Heart right ventricle (tissue), 16 donors: Measurements from ENCODE around the gene MADD. TPM values are rescaled to one million over a fixed set of nuclear protein-coding genes. Genes with fewer than 3 reads are reported as not detected.

Experiments used
- ATAC-seq, 8 donors: fragments of 200-7000 bp; cut with Tn5 transposase; one replicate each; pipeline ENCODE4 v1.9.1; 2020; ENCODE audit warnings: mild to moderate bottlenecking in 8 of 8, moderate library complexity in 8 of 8, moderate number of reproducible peaks in 1 of 8
- DNase-seq, 2 donors: peaks; one replicate each; pipeline ENCODE4 v3.0.0-alpha.2; 2020
- H3K27ac ChIP-seq, 10 donors: fragments of 200-600 bp; sonication (generic) in 2 of 10; one replicate each; pipeline versions ENCODE4 v1.5.0 to v1.8.0; 2020 to 2022; ENCODE audit warnings: mild to moderate bottlenecking in 3 of 10
- H3K27me3 ChIP-seq, 7 donors: fragments of 200-600 bp; one replicate each; pipeline ENCODE4 v1.8.0; 2021 to 2022; ENCODE audit warnings: mild to moderate bottlenecking in 2 of 7
- H3K36me3 ChIP-seq, 9 donors: fragments of 200-600 bp; sonication (generic) in 1 of 9; one replicate each; pipeline versions ENCODE4 v1.5.0 to v1.8.0; 2020 to 2022; ENCODE audit warnings: mild to moderate bottlenecking in 2 of 9
- H3K4me1 ChIP-seq, 9 donors: fragments of 200-600 bp; sonication (generic) in 1 of 9; one replicate each; pipeline versions ENCODE4 v1.5.0 to v1.8.0; 2020 to 2022; ENCODE audit warnings: mild to moderate bottlenecking in 4 of 9
- H3K4me3 ChIP-seq, 10 donors: fragments of 200-600 bp; sonication (generic) in 2 of 10; one replicate each; pipeline versions ENCODE4 v1.5.0 to v1.8.0; 2020 to 2022; ENCODE audit warnings: mild to moderate bottlenecking in 7 of 10, moderate library complexity in 2 of 10
- H3K9me3 ChIP-seq, 11 donors: fragments of 200-600 bp in 10 of 11; sonication (generic) in 2 of 11; one replicate each; pipeline versions ENCODE4 v1.5.0 to v1.8.0; 2013 to 2022; ENCODE audit warnings: mild to moderate bottlenecking in 2 of 11, control low read depth in 1 of 11, moderate library complexity in 1 of 11
- CTCF ChIP-seq, 9 donors: fragments of 200-600 bp; sonication (generic) in 2 of 9; IDR thresholded peaks; one replicate each; pipeline versions ENCODE4 v1.5.0 to v1.8.0; 2021 to 2022; ENCODE audit warnings: antibody characterized with exemption in 9 of 9, mild to moderate bottlenecking in 5 of 9, moderate library complexity in 1 of 9
- WGBS, 2 donors: extraction: QIAGEN DNeasy Blood & Tissue Kit; methylation state at CpG; one replicate each; pipeline ENCODE4 v1.1.7; 2013; ENCODE audit warnings: inconsistent platforms in 1 of 2; 5-methylcytosine and 5-hydroxymethylcytosine counted together
- intact Hi-C, 10 donors: fragments of 100-400 bp; cut with DNase I; formaldehyde crosslinking; loops; one replicate each; pipeline versions ENCODE4 v1.11.1 to v1.14.2; 2022
- polyA plus RNA-seq, 2 donors: library from polyadenylated mRNA; stranded (reverse); fragments of 200-250 nt; gene quantifications; one replicate each; pipeline ENCODE4 v1.2.3, GENCODE V29; 2013
- total RNA-seq, 10 donors: library from RNA; stranded (reverse); fragmentation: NEBNext Ultra II Directional in 3 of 10; extraction: Animal tissue kit (Norgen Biotek cat#: 25700) in 3 of 10; gene quantifications; one replicate each; pipeline versions ENCODE4 v1.2.1 to v1.2.4, GENCODE V29; 2021 to 2023
- donor health status: Arrhythmogenic right ventricular cardiomyopathy.
- donor health status: ischemic (EF 13 %, LVEDD 7.1; RV severe dilation, severe dysfunction).
- donor health status: healthy with polysubstance abuse.
- donor health status: DM: no; HTN: yes; CAD: no.
- donor health status: DM: no; HTN: no; CAD: no.
- donor health status: ischemic (EF 25% LVEDD 6.9; RV normal size, moderate dysfunction).
- donor health status: ischemic (EF 25% LVEDD 5.7; RV mildly dilated, moderate dysfunction).
- donor health status: healthy.
- donor health status: DM: yes; HTN: yes; CAD: no.
- donor health status: Ischemic cardiomyopathy.
- donor health status: ischemic (EF 35%, LVEDD 5.7; RV mildly dilated, moderate dysfunction).
- donor health status: nonischemic (EF 11% LVEDD 7.7; RV severe dilation, severe dysfunction).
- donor health status: DM: yes; HTN: yes; CAD: no.
- donor health status: PGD.
- donor health status: ischemic (EF 29% LVEDD 5.4; RV normal size, mild dysfunction).
- donor health status: nonischemic (EF 23%, LVEDD 6.1; RV moderate dilation, normal function).

Gene MADD
- total and polyA plus RNA-seq, 12 donors, result 23.8 to 54.8 (median 35.4) TPM

DNA sequence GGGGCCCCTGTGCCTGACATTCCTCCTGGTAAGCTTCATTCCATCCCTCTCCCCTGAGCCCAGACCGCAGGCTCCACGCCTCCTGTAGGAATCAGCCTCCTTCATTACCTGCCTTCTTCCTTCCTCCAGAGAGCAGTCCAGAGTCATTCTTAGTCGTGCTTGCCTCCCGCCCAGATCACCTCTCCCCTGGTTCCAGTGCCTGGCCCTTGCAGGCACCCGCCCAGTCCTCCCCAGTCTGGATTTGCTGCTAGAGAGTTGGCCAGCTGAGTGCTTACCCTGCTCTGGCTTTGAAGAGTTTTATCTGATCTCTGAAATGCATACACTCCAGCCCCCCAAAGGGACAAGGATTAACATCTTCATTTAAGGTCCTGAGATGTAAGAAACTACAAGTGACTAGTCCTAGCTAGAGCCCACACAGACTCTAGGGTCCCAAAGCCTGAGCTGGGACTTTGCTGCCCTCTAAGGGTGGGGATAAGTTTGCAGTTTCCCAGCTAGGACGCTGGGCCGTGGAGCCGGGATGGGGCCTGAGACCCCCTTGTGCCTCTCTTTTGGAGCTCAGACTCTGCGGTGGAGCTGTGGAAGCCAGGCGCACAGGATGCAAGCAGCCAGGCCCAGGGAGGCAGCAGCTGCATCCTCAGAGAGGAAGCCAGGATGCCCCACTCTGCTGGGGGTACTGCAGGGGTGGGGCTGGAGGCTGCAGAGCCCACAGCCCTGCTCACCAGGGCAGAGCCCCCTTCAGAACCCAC is 10.5 kb upstream of the MADD start:
- no peaks in the 10 kb centered on the region for H3K27me3 ChIP-seq
- peak in 6 of 8 donors; percentile 24 to 51 (median 40) for ATAC-seq
- peak overlapping the region in 7 of 10 donors; percentile 19 to 88 (median 83) for H3K27ac ChIP-seq
- intact Hi-C loops, result loop anchor here in 7 of 10 donors (2.0 to 5.0 kb wide), 5 partner anchors 42 to 98 kb away; partner anchors contain the start of gene ARFGAP2 (in 6 of the 7)
- 33 to 40% methylated on average over 10 of the region's 10 CpGs for WGBS, 2 donors
- peak; percentile 62 to 78 (median 73) for TF ChIP-seq CTCF (IDR thresholded peaks at IDR 0.05)
- peaks cover 0 to 30% (median 0%) of the 10 kb centered on the region in 9 donors for H3K36me3 ChIP-seq
- no peaks in the 10 kb centered on the region for H3K9me3 ChIP-seq
- peaks cover 24 to 63% (median 55%) of the 10 kb centered on the region in 9 donors for H3K4me1 ChIP-seq
- DNase-seq, result peak in 1 of 2 donors; percentile 45
- peak overlapping the region in 6 of 10 donors; percentile 11 to 53 (median 49) for H3K4me3 ChIP-seq

DNA sequence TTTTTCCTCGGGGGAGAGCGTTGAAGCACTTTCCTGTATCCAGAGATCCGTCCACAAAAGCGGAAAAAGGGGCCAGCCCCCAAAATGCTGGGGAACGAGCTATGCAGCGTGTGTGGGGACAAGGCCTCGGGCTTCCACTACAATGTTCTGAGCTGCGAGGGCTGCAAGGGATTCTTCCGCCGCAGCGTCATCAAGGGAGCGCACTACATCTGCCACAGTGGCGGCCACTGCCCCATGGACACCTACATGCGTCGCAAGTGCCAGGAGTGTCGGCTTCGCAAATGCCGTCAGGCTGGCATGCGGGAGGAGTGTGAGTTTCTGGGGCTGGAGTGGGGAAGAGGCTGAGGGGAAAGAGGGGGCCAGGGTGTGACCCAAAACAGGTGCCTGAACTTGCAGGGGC is 9.6 kb upstream of the MADD start:
- DNase-seq (no peak), ATAC-seq (no peak)
- Histone ChIP-seq H3K27me3 (no peaks in the 10 kb centered on the region), H3K36me3 (peaks cover 0 to 34% (median 0%) of the 10 kb centered on the region in 9 donors), H3K4me3 (no peak overlapping the region), H3K9me3 (no peaks in the 10 kb centered on the region), H3K4me1 (peaks cover 17 to 58% (median 49%) of the 10 kb centered on the region in 9 donors), H3K27ac (peak overlapping the region in 1 of 10 donors; percentile 88)
- WGBS, 2 donors, result 91 to 93% methylated on average over 19 of the region's 19 CpGs
- no peak for TF ChIP-seq CTCF (IDR thresholded peaks at IDR 0.05)
- intact Hi-C loops, result loop anchor here in 4 of 10 donors (5.0 to 10.0 kb wide), 4 partner anchors 38 to 97 kb away; partner anchors contain the start of gene ARFGAP2 (in 2 of the 4)

DNA sequence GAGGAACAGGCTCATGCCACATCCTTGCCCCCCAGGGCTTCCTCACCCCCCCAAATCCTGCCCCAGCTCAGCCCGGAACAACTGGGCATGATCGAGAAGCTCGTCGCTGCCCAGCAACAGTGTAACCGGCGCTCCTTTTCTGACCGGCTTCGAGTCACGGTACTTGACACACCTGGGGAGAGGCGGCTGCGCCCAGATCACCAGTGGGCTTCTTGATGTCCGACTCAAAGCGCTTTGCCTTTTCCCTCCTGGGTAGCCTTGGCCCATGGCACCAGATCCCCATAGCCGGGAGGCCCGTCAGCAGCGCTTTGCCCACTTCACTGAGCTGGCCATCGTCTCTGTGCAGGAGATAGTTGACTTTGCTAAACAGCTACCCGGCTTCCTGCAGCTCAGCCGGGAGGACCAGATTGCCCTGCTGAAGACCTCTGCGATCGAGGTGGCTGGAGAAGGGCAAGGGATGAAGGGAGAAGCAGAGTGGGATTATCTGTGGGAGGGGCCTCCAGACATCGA is 8.6 kb upstream of the MADD start:
- Histone ChIP-seq H3K36me3 (peaks cover 0 to 38% (median 3%) of the 10 kb centered on the region in 9 donors), H3K27me3 (no peaks in the 10 kb centered on the region), H3K4me3 (no peak overlapping the region), H3K9me3 (no peaks in the 10 kb centered on the region), H3K27ac (no peak overlapping the region), H3K4me1 (peaks cover 12 to 51% (median 42%) of the 10 kb centered on the region in 9 donors)
- ATAC-seq, result no peak
- DNase-seq, result no peak
- WGBS, 2 donors, result 88 to 89% methylated on average over 22 of the region's 22 CpGs
- no peak for TF ChIP-seq CTCF (IDR thresholded peaks at IDR 0.05)
- intact Hi-C loops, result loop anchor here in 4 of 10 donors (5.0 to 10.0 kb wide), 4 partner anchors 39 to 96 kb away; partner anchors contain the start of gene ARFGAP2 (in 2 of the 4)

DNA sequence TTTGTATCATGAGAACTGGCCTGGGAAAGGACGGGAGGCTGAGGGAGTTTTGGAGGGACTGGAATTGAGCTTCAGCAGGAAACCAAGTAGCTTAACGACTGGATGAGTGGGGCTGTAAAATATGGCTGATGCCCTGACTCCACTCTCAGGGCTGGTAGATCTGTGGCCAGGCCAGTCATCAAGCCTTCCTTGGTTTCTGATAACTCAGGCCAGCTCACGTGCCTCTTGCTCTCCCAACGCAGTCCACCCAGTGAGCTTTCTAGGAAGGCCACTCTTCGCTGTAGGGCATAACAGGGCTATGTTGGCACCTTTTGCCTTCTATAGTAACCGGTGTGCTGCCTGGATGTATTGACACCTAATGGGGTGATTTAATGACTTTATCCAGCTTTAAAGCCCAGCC is 5.8 kb upstream of the MADD start:
- no peak for TF ChIP-seq CTCF (IDR thresholded peaks at IDR 0.05)

More for the DNA sequence above, 5.8 kb upstream of the MADD start:
- WGBS, 2 donors, result 91 to 98% methylated on average over 6 of the region's 6 CpGs
- no peak overlapping the region for H3K27ac ChIP-seq
- no peaks in the 10 kb centered on the region for H3K9me3 ChIP-seq
- H3K27me3 ChIP-seq, result no peaks in the 10 kb centered on the region
- no peak for ATAC-seq
- H3K4me1 ChIP-seq, result peaks cover 13 to 40% (median 26%) of the 10 kb centered on the region in 9 donors
- intact Hi-C loops, result loop anchor here in 4 of 10 donors (5.0 to 10.0 kb wide), 4 partner anchors 42 to 93 kb away; partner anchors contain the start of gene ARFGAP2 (in 2 of the 4)
- DNase-seq, result no peak
- H3K4me3 ChIP-seq, result no peak overlapping the region
- H3K36me3 ChIP-seq, result peaks cover 0 to 43% (median 6%) of the 10 kb centered on the region in 9 donors
